Sigmoid colon (tissue), 7 donors: ENCODE results near the gene MYO15B. TPM values are rescaled to one million over a fixed set of nuclear protein-coding genes. Genes with fewer than 3 reads are reported as not detected.
"Not testable (repeated sequence)": the region's sequence is repeated elsewhere in the genome, so short reads cannot be mapped to it uniquely, and the experiment has no call there.

Source experiments
- DNase-seq: peaks from one replicate; pipeline ENCODE4 v3.0.0-alpha.2; 2019
- H3K27ac ChIP-seq, 4 donors: fragments of 200-600 bp; sonication (generic); one replicate each; pipeline ENCODE4 v1.5.1; 2016 to 2019; ENCODE audit warnings: mild to moderate bottlenecking in 1 of 4
- H3K27me3 ChIP-seq, 3 donors: fragments of 200-600 bp; sonication (generic); one replicate each; pipeline ENCODE4 v1.5.1; 2019; ENCODE audit warnings: mild to moderate bottlenecking in 1 of 3
- H3K36me3 ChIP-seq, 4 donors: fragments of 200-600 bp; sonication (generic); one replicate each; pipeline ENCODE4 v1.5.1; 2016 to 2019
- H3K4me1 ChIP-seq, 4 donors: fragments of 200-600 bp; sonication (generic); one replicate each; pipeline ENCODE4 v1.5.1; 2017 to 2019
- H3K4me3 ChIP-seq, 4 donors: fragments of 200-600 bp; sonication (generic); one replicate each; pipeline ENCODE4 v1.5.1; 2017 to 2019; ENCODE audit warnings: mild to moderate bottlenecking in 2 of 4, moderate library complexity in 1 of 4
- H3K9me3 ChIP-seq, 4 donors: fragments of 200-600 bp in 3 of 4; sonication (generic) in 3 of 4; one replicate each; pipeline versions ENCODE4 v1.5.1 to v1.6.1; 2013 to 2019
- EP300 ChIP-seq, 4 donors: sonication (generic); formaldehyde crosslinking; IDR thresholded peaks; one replicate each; pipeline ENCODE4 v1.6.1; 2017; ENCODE audit warnings: antibody characterized with exemption in 4 of 4
- POLR2A ChIP-seq, 2 donors: fragments of 450-650 bp; IDR thresholded peaks; one replicate each; pipeline ENCODE4 v1.6.1; 2016; ENCODE audit warnings: antibody characterized with exemption in 2 of 2, mild to moderate bottlenecking in 2 of 2, moderate library complexity in 2 of 2
- POLR2AphosphoS5 ChIP-seq, 4 donors: sonication (generic); formaldehyde crosslinking; IDR thresholded peaks; one replicate each; pipeline ENCODE4 v1.6.1; 2017; ENCODE audit warnings: antibody characterized with exemption in 4 of 4
- WGBS, 2 donors: extraction: QIAGEN DNeasy Blood & Tissue Kit; methylation state at CpG; one replicate each; pipeline ENCODE4 v1.1.7; 2013; 5-methylcytosine and 5-hydroxymethylcytosine counted together
- intact Hi-C: fragments of 100-400 bp; cut with DNase I; formaldehyde crosslinking; loops from one replicate; pipeline ENCODE4 v1.15.1; 2023
- polyA plus RNA-seq, 3 donors: library from polyadenylated mRNA; stranded (reverse); fragments of 200-250 nt; gene quantifications; one replicate each; pipeline ENCODE4 v1.2.3, GENCODE V29; 2013
- total RNA-seq, 4 donors: library from RNA; depleted of rRNA; stranded (reverse); fragments of >200 nt; gene quantifications; one replicate each; pipeline ENCODE4 v1.1.0, GENCODE V29; 2016
- TF ChIP-seq, protein P1 (sequence below), 4 experiments: fragments of 450-650 bp in 3 of 4; fragments of 200-600 bp in 1 of 4; IDR thresholded peaks; one replicate each; pipeline ENCODE4 v1.5.1; 2016 to 2019; ENCODE audit warnings: antibody characterized with exemption in 4 of 4, mild to moderate bottlenecking in 3 of 4, moderate library complexity in 2 of 4
- donor health status: healthy with polysubstance abuse.
- donor health status: Bipolar disorder and iron deficiency.
- donor health status: healthy.

MYO15B gene
- total and polyA plus RNA-seq, 7 donors, result 33.1 to 460 (median 117) TPM

- H3K4me3 ChIP-seq, result no peak overlapping the region
- intact Hi-C loops, result no loop called here
- TF ChIP-seq, protein P1, sequence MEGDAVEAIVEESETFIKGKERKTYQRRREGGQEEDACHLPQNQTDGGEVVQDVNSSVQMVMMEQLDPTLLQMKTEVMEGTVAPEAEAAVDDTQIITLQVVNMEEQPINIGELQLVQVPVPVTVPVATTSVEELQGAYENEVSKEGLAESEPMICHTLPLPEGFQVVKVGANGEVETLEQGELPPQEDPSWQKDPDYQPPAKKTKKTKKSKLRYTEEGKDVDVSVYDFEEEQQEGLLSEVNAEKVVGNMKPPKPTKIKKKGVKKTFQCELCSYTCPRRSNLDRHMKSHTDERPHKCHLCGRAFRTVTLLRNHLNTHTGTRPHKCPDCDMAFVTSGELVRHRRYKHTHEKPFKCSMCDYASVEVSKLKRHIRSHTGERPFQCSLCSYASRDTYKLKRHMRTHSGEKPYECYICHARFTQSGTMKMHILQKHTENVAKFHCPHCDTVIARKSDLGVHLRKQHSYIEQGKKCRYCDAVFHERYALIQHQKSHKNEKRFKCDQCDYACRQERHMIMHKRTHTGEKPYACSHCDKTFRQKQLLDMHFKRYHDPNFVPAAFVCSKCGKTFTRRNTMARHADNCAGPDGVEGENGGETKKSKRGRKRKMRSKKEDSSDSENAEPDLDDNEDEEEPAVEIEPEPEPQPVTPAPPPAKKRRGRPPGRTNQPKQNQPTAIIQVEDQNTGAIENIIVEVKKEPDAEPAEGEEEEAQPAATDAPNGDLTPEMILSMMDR (IDR thresholded peaks at IDR 0.05), result no peak
Measured at GRCh38 chr17:75636381-75637142, 49.0 kb downstream of the MYO15B start.

GRCh38 chr17:75637143-75637538, 49.5 kb downstream of the MYO15B start:
- Histone ChIP-seq H3K4me3 (no peak overlapping the region), H3K4me1 (peaks cover 0 to 32% (median 23%) of the 10 kb centered on the region in 4 donors), H3K27ac (no peak overlapping the region), H3K9me3 (no peaks in the 10 kb centered on the region), H3K36me3 (peaks cover 0 to 12% (median 0%) of the 10 kb centered on the region in 4 donors), H3K27me3 (no peaks in the 10 kb centered on the region)
- 27 to 72% methylated on average over 13 of the region's 13 CpGs for WGBS, 2 donors
- DNase-seq, result no peak
- intact Hi-C loops, result no loop called here
- TF ChIP-seq, protein P1 (IDR thresholded peaks at IDR 0.05), result no peak
- no peak for TF ChIP-seq POLR2A (IDR thresholded peaks at IDR 0.05)
- TF ChIP-seq EP300 (IDR thresholded peaks at IDR 0.05), result no peak
- no peak for TF ChIP-seq POLR2AphosphoS5 (IDR thresholded peaks at IDR 0.05)

More at GRCh38 chr17:75636381-75637142, 49.0 kb downstream of the MYO15B start:
- no peaks in the 10 kb centered on the region for H3K9me3 ChIP-seq
- WGBS, 2 donors, result 79 to 91% methylated on average over 19 of the region's 19 CpGs
- DNase-seq, result no peak
- peak overlapping the region in 2 of 4 donors; percentile 82 to 83 for H3K27ac ChIP-seq
- peaks cover 0 to 12% (median 0%) of the 10 kb centered on the region in 4 donors for H3K36me3 ChIP-seq
- H3K4me1 ChIP-seq, result peaks cover 0 to 32% (median 23%) of the 10 kb centered on the region in 4 donors
- no peaks in the 10 kb centered on the region for H3K27me3 ChIP-seq

- no peak for DNase-seq
- H3K4me1 ChIP-seq, result peaks cover 0 to 31% (median 21%) of the 10 kb centered on the region in 4 donors
- no peaks in the 10 kb centered on the region for H3K27me3 ChIP-seq
- H3K4me3 ChIP-seq, result no peak overlapping the region
- 86 to 94% methylated on average over 7 of the region's 7 CpGs for WGBS, 2 donors
- no peaks in the 10 kb centered on the region for H3K9me3 ChIP-seq
- H3K36me3 ChIP-seq, result peaks cover 0 to 12% (median 0%) of the 10 kb centered on the region in 4 donors
- TF ChIP-seq EP300 (IDR thresholded peaks at IDR 0.05) (no peak), POLR2AphosphoS5 (IDR thresholded peaks at IDR 0.05) (no peak), POLR2A (IDR thresholded peaks at IDR 0.05) (no peak)
- TF ChIP-seq, protein P1 (IDR thresholded peaks at IDR 0.05), result no peak
- intact Hi-C loops, result no loop called here
- no peak overlapping the region for H3K27ac ChIP-seq
Measured at GRCh38 chr17:75637551-75637950, 50.0 kb downstream of the MYO15B start.

DNA sequence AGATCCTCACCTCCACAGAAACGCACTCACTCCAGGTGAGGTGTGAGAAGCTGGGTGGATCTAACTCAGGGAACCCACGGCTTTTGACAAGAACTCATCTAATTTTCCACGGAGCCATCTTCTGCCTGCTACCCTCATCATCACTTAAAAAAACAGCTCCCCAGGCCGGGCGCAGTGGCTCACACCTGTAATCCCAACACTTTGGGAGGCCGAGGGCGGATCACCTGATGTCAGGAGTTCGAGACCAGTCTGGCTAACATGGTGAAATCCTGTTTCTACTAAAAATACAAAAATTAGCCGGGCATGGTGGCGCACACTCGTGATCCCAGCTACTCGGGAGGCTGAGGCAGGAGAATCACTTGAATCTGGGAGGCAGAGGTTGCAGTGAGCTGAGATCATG, 50.4 kb downstream of the MYO15B start:
- peaks cover 0 to 27% (median 17%) of the 10 kb centered on the region in 4 donors for H3K4me1 ChIP-seq
- DNase-seq, H3K27ac ChIP-seq, H3K4me3 ChIP-seq, H3K9me3 ChIP-seq, intact Hi-C loops, H3K27me3 ChIP-seq: not testable (repeated sequence)
- peaks cover 0 to 12% (median 0%) of the 10 kb centered on the region in 4 donors for H3K36me3 ChIP-seq
- 96 to 97% methylated on average over 12 of the region's 12 CpGs for WGBS, 2 donors

DNA sequence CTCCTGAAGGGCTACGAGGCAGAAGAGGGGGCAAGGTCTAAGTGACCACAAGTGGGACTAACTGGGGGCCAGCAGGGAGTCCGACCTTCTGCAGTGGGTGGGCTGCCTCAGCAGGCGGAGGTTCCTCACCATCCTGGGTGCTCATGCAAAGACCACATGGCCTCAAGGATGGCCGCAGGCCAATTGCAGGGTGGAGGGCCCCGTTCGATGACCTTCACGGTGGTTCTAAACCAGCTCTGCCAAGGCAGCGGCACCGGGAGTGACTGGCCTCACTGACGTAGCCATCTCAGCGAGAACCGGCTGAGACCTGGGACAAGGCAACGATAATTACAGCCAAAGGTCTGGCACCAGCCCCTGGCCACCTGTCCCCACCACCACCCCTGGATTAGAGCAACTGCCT, 51.3 kb downstream of the MYO15B start:
- Histone ChIP-seq H3K27ac (no peak overlapping the region), H3K27me3 (no peaks in the 10 kb centered on the region), H3K36me3 (peaks cover 0 to 18% (median 0%) of the 10 kb centered on the region in 4 donors), H3K4me3 (no peak overlapping the region), H3K4me1 (peaks cover 0 to 18% (median 8%) of the 10 kb centered on the region in 4 donors), H3K9me3 (no peaks in the 10 kb centered on the region)
- no peak for DNase-seq
- intact Hi-C loops, result no loop called here
- WGBS, 2 donors, result 93 to 94% methylated on average over 13 of the region's 13 CpGs
- TF ChIP-seq EP300 (IDR thresholded peaks at IDR 0.05) (no peak), POLR2A (IDR thresholded peaks at IDR 0.05) (no peak), POLR2AphosphoS5 (IDR thresholded peaks at IDR 0.05) (no peak)
- TF ChIP-seq, protein P1 (IDR thresholded peaks at IDR 0.05), result no peak
